ENCODE data around the gene PLA2G6.

GRCh38 chr22:38193580-38193979 lies 11.9 kb upstream of the PLA2G6 start:
- TF ChIP-seq CTCF (IDR thresholded peaks at IDR 0.05) (no peak), POLR2AphosphoS5 (IDR thresholded peaks at IDR 0.05) (peak; percentile 2 to 19), POLR2A (IDR thresholded peaks at IDR 0.05) (no peak)

Data from upper lobe of left lung (tissue), 4 donors.